Adrenal gland (tissue), 12 donors: ENCODE results near the gene ZNF555. TPM values are rescaled to one million over a fixed set of nuclear protein-coding genes. Genes with fewer than 3 reads are reported as not detected.
A peak's percentile ranks its signal among the peaks of the same experiment; 100 is the strongest.

ENCODE experiments used
- DNase-seq, 7 donors: peaks; one replicate each; pipeline ENCODE4 v3.0.0-alpha.2; 2019 to 2020
- H3K27ac ChIP-seq, 5 donors: fragments of 200-600 bp; sonication (generic) in 4 of 5; 1 replicate in 3 of 5; 2 replicates in 2 of 5; pipeline versions ENCODE4 v1.5.1 to v1.8.0; 2016 to 2020; ENCODE audit warnings: mild to moderate bottlenecking in 1 of 5
- H3K27me3 ChIP-seq: fragments of 200-600 bp; 2 replicates; pipeline ENCODE4 v1.8.0; 2021
- H3K36me3 ChIP-seq, 2 donors: fragments of 200-600 bp; replicated peaks in 1 of 2; 1 replicate in 1 of 2; 2 replicates in 1 of 2; pipeline versions ENCODE4 v1.5.1 to v1.8.0; 2018 to 2022
- H3K4me1 ChIP-seq, 2 donors: fragments of 200-600 bp; replicated peaks in 1 of 2; 1 replicate in 1 of 2; 2 replicates in 1 of 2; pipeline versions ENCODE4 v1.5.1 to v1.8.0; 2018 to 2021
- H3K4me3 ChIP-seq, 4 donors: fragments of 200-600 bp; sonication (generic) in 3 of 4; one replicate each; pipeline ENCODE4 v1.5.1; 2016 to 2018
- H3K9me3 ChIP-seq, 3 donors: fragments of 200-600 bp; sonication (generic) in 1 of 3; replicated peaks in 1 of 3; 1 replicate in 2 of 3; 2 replicates in 1 of 3; pipeline versions ENCODE4 v1.5.1 to v1.8.0; 2016 to 2021
- POLR2A ChIP-seq, 2 donors: fragments of 450-650 bp; IDR thresholded peaks; one replicate each; pipeline ENCODE4 v1.6.1; 2017; ENCODE audit warnings: antibody characterized with exemption in 2 of 2, mild to moderate bottlenecking in 2 of 2, moderate library complexity in 1 of 2
- WGBS, 4 donors: extraction: QIAGEN DNeasy Blood & Tissue Kit in 2 of 4; methylation state at CpG; one replicate each; pipeline versions ENCODE4 v1.1.5 to v1.1.7; 2013 to 2017; 5-methylcytosine and 5-hydroxymethylcytosine counted together
- intact Hi-C, 2 donors: fragments of 100-400 bp; cut with DNase I; formaldehyde crosslinking; loops; one replicate each; pipeline versions ENCODE4 v1.14.1 to v1.15.0; 2022 to 2023
- polyA plus RNA-seq, 3 donors: library from polyadenylated mRNA; stranded (reverse); fragments of 200-250 nt in 2 of 3; fragments of 350-450 nt in 1 of 3; fragmentation: Illumina TruSeq in 1 of 3; extraction: RNeasy Lipid Tissue Mini Kit (QIAGEN cat#74804) in 1 of 3; gene quantifications; one replicate each; pipeline ENCODE4 v1.2.3, GENCODE V29; 2013 to 2014
- total RNA-seq, 9 donors: library from RNA; depleted of rRNA in 4 of 9; stranded (reverse); fragments of >200 nt in 4 of 9; fragments of 120-200 nt in 1 of 9; fragmentation: NEBNext Ultra II Directional in 1 of 9; extraction: Animal tissue kit (Norgen Biotek cat#: 25700) in 1 of 9; gene quantifications; one replicate each; pipeline versions ENCODE4 v1.1.0 to v1.2.4, GENCODE V29; 2013 to 2023
- TF ChIP-seq, protein P1 (sequence below), 6 experiments: fragments of 450-650 bp in 4 of 6; fragments of 200-600 bp in 2 of 6; sonication (generic) in 1 of 6; IDR thresholded peaks; 1 replicate in 5 of 6; 2 replicates in 1 of 6; pipeline versions ENCODE4 v1.5.1 to v1.8.0; 2016 to 2021; ENCODE audit warnings: antibody characterized with exemption in 6 of 6, mild to moderate bottlenecking in 2 of 6, moderate library complexity in 1 of 6
- donor health status: healthy with polysubstance abuse.
- donor health status: Bipolar disorder and iron deficiency.
- donor health status: DM: yes; HTN: yes; CAD: no.
- donor health status: DM: no; HTN: no; CAD: no.
- donor health status: DM: no; HTN: no; CAD: no.
- donor health status: DM: yes; HTN: yes; CAD: no.

The ZNF555 gene
- total and polyA plus RNA-seq, 12 donors = 1.9 to 7.2 (median 5.7) TPM

DNA sequence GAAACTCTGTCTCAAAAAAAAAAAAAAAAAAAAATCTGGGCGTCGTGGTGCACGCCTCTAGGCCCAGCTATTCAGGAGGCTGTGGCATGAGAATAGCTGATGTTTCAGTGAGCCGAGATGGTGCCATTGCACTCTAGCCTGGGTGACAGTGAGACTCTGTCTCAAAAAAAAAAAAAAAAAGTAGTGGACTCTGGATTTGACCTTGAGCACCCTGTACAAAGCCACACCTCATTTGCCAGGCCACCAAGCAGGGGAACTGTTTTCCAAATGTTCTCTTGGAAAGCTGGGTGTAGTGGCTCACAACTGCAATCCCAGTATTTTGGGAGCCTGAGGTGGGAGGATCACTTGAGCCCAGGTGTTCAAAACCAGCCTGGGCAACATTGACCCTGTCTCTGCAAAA is 3.8 kb upstream of the ZNF555 start:
- DNase-seq = no peak
- no peak overlapping the region for H3K4me3 ChIP-seq
- intact Hi-C loops = no loop called here
- no peak overlapping the region for H3K27ac ChIP-seq
- no peaks in the 10 kb centered on the region for H3K27me3 ChIP-seq
- peaks cover 3 to 69% (median 3%) of the 10 kb centered on the region in 3 donors for H3K9me3 ChIP-seq
- peaks cover 0 to 6% of the 10 kb centered on the region in 2 donors for H3K4me1 ChIP-seq
- no peak for TF ChIP-seq POLR2A (IDR thresholded peaks at IDR 0.05)
- TF ChIP-seq, protein P1, sequence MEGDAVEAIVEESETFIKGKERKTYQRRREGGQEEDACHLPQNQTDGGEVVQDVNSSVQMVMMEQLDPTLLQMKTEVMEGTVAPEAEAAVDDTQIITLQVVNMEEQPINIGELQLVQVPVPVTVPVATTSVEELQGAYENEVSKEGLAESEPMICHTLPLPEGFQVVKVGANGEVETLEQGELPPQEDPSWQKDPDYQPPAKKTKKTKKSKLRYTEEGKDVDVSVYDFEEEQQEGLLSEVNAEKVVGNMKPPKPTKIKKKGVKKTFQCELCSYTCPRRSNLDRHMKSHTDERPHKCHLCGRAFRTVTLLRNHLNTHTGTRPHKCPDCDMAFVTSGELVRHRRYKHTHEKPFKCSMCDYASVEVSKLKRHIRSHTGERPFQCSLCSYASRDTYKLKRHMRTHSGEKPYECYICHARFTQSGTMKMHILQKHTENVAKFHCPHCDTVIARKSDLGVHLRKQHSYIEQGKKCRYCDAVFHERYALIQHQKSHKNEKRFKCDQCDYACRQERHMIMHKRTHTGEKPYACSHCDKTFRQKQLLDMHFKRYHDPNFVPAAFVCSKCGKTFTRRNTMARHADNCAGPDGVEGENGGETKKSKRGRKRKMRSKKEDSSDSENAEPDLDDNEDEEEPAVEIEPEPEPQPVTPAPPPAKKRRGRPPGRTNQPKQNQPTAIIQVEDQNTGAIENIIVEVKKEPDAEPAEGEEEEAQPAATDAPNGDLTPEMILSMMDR (IDR thresholded peaks at IDR 0.05) = no peak
- 87 to 95% (median 90%) methylated on average over 4 of the region's 4 CpGs for WGBS, 4 donors
- peaks cover 0 to 8% of the 10 kb centered on the region in 2 donors for H3K36me3 ChIP-seq

DNA sequence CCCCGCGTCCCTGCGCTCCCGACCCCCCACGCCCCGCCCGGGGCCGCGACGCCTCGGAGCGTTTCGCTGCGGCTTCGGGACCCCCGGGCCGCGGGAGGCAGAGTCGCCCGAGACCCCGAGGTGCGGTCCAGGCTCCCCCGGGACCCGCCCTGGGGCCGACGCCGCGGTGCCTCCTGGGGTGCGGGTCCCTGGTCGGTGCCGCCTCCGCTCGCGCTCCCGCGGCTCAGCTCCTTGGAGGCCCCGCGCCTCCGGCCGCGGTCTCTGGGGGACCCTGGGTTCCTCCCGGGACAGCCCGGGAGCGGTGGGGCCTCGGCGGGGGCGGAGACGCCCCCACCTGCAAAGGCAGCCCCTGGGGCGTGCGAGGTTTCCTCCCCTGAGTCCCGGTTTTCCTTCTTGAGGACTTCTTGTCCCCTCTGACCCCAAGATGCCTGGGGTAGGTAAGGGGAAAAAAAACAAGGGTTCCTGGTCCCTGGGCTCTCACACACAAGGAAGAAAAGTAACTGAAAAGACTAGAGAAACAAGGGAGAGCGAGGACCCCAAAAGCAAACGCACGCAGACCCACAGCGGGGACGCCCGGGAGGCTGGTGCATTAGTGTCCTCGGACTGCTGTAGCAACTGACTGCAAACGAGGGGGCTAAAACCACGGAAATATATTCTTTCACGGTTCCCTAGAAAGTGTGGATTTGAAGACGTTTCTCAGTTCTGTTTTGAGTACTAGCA is 740 bp downstream of the ZNF555 start:
- no peaks in the 10 kb centered on the region for H3K27me3 ChIP-seq
- peaks cover 0 to 9% of the 10 kb centered on the region in 2 donors for H3K4me1 ChIP-seq
- H3K4me3 ChIP-seq = peak overlapping the region in 3 of 4 donors; percentile 69 to 93 (median 89)
- no peaks in the 10 kb centered on the region for H3K36me3 ChIP-seq
- no peak for TF ChIP-seq POLR2A (IDR thresholded peaks at IDR 0.05)
- TF ChIP-seq, protein P1 (IDR thresholded peaks at IDR 0.05) = no peak
- intact Hi-C loops = no loop called here
- 4 to 30% (median 7%) methylated on average over 12 to 61 of the region's 62 CpGs for WGBS, 4 donors
- peak overlapping the region in 3 of 5 donors; percentile 56 to 87 (median 71) for H3K27ac ChIP-seq
- no peak for DNase-seq
- H3K9me3 ChIP-seq = peaks cover 0 to 23% (median 0%) of the 10 kb centered on the region in 3 donors

DNA sequence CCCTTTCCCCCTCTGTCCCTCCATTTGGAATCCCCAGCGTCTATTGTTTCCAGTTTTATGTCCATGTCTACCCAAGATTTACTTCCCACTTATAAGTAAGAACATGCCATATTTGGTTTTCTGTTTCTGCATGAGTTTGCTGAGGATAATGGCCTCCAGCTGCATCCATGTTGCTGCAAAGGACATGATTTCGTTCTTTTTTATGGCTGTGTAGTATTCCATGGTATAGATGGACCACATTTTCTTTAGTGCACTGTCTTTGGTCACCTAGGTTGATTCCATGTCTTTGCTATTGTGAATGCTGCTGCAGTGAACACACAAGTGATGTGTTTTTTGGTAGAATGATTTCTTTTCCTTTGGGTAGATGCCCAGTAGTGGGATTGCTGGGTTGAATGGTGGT is 3.8 kb downstream of the ZNF555 start:
- no peak for TF ChIP-seq POLR2A (IDR thresholded peaks at IDR 0.05)
- TF ChIP-seq, protein P1 (IDR thresholded peaks at IDR 0.05) = no peak
- no peaks in the 10 kb centered on the region for H3K27me3 ChIP-seq
- WGBS, 4 donors = 92 to 98% (median 95%) methylated on average over 2 of the region's 2 CpGs
- no peaks in the 10 kb centered on the region for H3K36me3 ChIP-seq
- no peak overlapping the region for H3K4me3 ChIP-seq
- intact Hi-C loops = no loop called here
- H3K9me3 ChIP-seq = peaks cover 0 to 5% (median 0%) of the 10 kb centered on the region in 3 donors
- no peak overlapping the region for H3K27ac ChIP-seq
- peaks cover 0 to 9% of the 10 kb centered on the region in 2 donors for H3K4me1 ChIP-seq
- no peak for DNase-seq

DNA sequence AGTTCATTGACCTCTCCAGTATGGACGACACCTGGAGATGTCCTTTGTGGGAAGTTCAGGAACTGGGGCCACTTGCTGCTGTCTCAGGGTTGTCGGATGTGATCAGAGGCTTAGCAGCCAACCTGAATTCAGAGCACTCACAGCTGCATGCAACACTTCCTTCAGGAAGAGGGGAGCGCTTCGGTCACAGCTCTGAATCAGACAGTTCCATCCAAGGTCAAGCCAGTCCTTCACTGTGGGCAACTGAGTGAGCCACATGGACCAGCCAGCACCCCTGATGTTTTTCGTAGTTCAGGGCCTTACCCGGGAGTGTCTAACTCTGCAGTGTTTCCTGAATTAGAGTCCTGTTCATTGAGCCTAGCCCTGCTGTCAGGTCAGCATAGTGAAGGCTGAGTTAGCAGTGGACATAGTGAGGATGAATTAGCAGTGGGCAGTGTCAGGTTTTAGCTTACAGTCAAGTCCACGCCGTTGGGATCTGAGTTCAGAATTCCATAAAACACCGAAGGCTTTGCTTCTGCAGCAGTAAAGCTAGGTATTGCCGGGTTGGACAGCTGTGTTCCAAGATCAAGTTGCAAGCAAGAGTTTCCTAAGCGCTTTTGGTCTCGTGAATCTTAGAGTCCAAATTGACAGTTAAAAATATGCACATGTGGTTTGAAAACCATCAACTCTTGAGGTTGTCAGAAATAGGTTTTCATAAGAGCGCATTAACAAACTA is 5.1 kb downstream of the ZNF555 start:
- intact Hi-C loops = no loop called here
- Histone ChIP-seq H3K27me3 (no peaks in the 10 kb centered on the region), H3K4me3 (no peak overlapping the region), H3K9me3 (peaks cover 0 to 12% (median 0%) of the 10 kb centered on the region in 3 donors), H3K27ac (no peak overlapping the region), H3K4me1 (peaks cover 0 to 9% of the 10 kb centered on the region in 2 donors), H3K36me3 (peaks cover 0 to 8% of the 10 kb centered on the region in 2 donors)
- DNase-seq = peak in 4 of 7 donors; percentile 45 to 58 (median 52)
- WGBS, 4 donors = 66 to 81% (median 72%) methylated on average over 13 of the region's 13 CpGs
- TF ChIP-seq, protein P1 (IDR thresholded peaks at IDR 0.05) = no peak
- TF ChIP-seq POLR2A (IDR thresholded peaks at IDR 0.05) = no peak
